Stimulated activated CD8-positive, alpha-beta memory T cell treated with anti-CD3 and anti-CD28 coated beads, Interleukin-2, amount 100 ng/mL, for 48 hours (primary cell): ENCODE measurements around the gene CKMT2.

ENCODE experiments used
- DNase-seq, 2 donors: peaks; one replicate each; pipeline ENCODE4 v3.0.0-alpha.2; 2020; ENCODE audit warnings: low read depth in 2 of 2

CKMT2 gene

DNA sequence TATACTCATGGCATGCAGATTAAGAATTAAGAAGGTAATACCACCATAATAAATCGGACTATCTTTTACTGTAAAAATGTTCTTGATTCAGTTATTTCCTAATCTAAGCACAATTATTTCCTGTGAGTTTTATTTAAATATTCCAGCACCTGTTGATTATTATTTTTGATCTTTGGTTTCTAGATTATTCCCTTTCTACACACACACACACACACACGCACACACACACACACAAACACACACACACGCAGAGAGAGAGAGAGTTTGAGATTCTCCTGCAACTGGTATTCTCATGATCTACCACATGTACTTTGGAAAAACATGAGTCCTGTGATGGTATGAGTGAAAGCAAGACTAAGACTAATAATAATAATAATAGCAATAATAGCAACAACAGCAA lies 17.0 kb upstream of the CKMT2 start:
- no peak for DNase-seq

DNA sequence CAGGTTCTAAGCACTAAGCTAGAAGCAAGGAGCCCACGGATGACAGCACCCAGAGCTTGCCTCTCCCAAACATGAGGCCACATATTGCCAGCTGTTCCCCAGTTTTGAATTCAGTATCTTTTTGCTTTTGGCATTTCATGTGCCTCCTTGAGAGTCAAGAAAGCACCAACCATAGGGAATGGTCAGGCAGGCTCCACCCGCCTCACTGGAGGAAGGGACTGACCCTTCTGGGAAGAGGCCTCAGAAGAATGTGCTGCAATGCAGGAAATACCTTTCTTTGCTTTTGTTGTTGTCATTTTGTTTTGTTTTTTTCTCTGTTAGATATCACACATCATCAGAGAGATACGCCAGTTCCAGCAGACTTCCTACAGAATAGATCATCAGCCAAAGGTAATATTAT lies 13.7 kb upstream of the CKMT2 start:
- no peak for DNase-seq

DNA sequence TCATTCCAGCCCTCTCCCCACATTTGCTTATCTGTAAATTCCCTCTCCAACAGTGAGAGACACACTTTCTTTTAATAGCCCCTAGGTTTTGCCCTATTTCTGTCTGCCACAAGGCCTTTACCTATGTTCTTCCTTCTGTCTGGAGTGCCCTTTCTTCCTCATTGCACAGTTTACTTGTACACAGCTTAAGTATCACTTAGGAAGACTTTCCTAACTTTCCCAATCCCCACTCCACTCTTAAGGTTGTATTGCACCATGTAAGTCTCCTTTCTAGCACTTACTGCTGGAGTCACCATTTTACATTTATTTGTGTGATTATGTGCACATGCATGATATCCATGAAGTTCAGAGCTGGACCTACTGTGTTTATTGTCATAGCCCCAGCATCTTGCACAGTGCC lies 10.8 kb upstream of the CKMT2 start:
- no peak for DNase-seq

DNA sequence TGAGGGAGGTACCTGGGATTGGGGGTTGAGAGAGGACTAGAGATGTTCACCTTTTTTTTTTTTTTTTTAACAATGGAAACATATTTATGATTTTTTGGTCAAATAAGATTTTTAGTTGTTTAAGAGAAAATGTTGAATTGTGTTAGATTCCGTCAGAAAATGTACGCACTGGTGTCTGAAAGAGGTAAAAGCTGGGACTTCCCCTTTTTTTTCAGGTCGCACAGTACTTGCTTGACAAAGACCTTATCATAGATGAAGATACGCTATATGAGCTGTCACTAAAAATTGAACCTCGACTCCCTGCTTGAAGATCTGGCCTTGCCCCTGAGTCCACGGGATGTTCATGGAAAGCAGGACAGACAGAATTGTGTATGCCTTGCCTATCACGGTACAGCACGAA lies 7.7 kb upstream of the CKMT2 start:
- no peak for DNase-seq

- no peak for DNase-seq
Measured at GRCh38 chr5:81226286-81226685, 6.8 kb upstream of the CKMT2 start.

DNA sequence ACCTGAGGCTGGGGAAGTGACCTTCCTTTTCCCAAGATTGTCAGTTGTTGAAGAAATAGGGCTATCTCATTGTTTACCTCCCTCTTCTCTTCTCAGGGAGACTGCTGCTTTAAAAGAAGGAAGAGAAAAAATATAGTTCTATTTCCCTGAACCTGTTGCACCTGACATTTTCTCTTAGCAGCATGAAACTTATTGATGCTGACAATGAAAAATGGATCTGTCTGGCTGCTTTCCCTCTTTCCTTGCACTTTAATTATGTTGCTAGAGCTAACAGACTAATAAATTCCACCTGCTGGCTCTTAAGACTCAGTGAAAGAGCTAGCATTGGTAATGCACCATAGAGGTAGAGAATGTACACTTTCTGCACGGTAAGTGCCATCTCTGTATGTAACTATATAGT lies 6.2 kb upstream of the CKMT2 start:
- no peak for DNase-seq

DNA sequence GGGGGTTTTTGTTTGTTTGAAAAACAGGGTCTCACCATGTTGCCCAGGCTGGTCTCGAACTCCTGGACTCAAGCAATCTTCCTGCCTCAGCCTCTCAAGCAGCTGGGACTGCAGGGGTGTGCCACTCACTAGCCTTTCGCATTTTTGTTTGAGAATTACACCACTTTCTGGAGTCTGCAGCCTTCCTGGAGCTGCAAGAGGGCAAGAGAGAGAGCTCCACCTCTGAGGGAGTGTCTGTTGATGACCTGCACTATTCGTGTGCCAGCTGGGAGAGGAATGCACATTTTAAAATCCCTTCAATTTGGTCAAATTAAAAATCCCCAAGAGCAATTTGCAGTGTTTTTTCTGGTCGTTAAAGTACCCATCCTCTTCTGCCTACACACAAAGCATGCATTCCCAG lies 5.0 kb upstream of the CKMT2 start:
- DNase-seq, result no peak

- no peak for DNase-seq
Measured at GRCh38 chr5:81230416-81230815, 2.7 kb upstream of the CKMT2 start.

- no peak for DNase-seq
Measured at GRCh38 chr5:81232464-81233079, 550 bp upstream of the CKMT2 start.

DNA sequence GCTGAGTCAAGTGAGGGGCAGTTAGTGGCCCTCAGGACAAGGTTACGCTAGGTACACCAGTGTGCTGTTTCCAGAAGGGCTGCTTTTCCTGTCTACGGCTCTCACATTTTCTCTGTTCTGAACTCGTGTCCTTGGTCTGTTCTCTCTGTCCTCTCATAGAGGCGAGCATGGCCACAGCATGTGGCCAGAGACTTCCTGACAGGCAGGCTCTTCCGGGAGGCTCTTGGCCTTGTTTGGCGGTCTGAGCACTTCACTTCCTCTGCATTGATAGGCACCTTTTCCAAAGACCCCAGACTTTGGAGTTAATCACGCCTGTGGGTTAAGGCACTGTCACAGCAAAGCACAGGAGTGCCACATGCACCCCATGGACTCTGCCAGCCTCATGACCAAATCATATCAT lies 1.2 kb downstream of the CKMT2 start:
- no peak for DNase-seq

DNA sequence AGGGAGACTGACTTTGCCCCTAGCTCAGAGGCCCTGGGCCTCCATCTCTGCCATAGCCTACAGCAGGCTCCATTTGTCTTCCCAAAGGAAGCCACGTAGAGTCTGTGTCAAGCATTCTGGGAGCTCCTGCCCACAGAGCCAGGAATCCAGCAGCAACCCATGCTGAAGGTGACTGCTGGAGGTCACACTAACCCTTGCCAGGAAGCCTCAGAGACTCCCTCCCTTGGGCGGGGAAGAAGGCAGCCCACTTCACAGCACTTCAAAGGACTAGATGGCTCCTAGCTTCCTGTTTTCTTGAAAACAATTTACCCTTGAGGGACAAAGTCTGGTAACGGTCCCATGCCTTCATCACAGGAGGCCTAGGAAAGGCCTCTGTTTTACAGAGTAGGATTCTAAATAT lies 1.7 kb downstream of the CKMT2 start:
- no peak for DNase-seq

DNA sequence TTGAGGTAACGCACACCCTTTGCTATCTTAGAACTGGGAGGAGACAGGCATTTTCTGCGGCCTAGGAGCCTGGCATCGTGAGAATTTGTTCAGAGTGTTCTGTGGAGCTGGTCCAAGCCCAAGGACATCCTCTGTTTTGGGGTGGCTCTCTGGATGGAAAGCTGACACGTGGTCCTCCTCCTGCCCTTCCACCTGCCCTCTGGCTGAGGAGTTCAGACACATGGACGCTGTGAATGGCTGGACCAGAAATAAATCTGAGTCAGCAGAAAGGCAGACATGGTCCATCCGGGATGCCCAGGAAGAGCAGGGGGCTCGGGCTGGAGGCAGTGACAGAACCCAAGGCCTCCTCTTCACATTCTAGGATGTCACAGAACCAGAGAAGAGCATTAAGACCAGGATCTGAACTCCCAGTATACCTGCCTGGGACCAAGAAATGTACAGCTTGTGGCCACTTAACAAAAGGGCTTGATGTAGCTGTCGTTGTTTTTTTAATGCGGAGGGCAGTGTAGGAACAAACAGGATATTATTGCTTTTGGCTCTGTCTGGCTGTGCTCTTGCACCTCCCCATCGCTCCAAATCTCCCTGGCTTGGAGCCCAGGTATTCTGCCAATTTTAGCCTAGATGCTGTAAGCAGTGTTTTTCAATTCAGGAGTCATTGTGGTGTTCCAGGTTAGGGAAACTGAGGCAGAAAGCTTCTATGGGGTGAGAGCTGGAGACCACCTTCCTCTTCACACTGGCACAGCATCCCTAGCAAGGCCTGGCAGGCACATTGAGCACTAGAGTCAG lies 2.4 kb downstream of the CKMT2 start:
- no peak for DNase-seq

- DNase-seq, result no peak
Measured at GRCh38 chr5:81238460-81238859, 5.3 kb downstream of the CKMT2 start.

GRCh38 chr5:81239613-81240012 lies 6.5 kb downstream of the CKMT2 start:
- no peak for DNase-seq

GRCh38 chr5:81241001-81241400 lies 7.9 kb downstream of the CKMT2 start:
- DNase-seq, result no peak

DNA sequence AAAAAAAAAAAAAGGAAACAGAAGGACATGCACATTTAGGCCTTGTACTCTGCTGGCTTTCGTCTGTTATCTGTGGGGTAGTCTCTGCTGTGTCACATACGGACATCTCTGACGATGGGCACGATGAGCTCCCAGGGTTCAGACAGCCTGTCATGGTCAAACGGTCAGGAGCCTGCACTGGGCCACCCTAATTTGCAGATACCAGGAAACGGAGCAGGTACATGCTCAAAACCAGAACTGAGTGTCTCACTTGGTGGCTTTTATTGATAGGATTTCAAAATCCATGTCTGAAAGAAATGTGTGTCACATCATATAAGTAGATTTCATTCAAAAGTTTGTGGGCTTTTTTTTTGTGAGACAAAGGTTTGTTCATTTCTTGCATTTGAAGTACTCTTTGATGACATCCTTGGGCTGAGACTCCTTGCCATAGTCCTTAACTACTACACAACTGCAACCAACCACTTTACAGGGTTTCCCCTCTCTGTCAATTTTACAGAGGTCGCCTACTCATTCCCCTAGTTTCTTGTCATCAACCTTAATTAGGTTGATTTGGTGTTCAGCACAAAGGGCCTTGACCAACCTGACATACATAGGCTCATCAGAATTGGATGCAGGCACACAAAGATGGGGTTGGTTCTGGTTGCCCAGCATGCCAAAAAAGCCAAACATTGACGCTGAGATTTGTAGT lies 9.0 kb downstream of the CKMT2 start:
- no peak for DNase-seq

- DNase-seq, result no peak
Measured at GRCh38 chr5:81242906-81243436, 9.8 kb downstream of the CKMT2 start.

DNA sequence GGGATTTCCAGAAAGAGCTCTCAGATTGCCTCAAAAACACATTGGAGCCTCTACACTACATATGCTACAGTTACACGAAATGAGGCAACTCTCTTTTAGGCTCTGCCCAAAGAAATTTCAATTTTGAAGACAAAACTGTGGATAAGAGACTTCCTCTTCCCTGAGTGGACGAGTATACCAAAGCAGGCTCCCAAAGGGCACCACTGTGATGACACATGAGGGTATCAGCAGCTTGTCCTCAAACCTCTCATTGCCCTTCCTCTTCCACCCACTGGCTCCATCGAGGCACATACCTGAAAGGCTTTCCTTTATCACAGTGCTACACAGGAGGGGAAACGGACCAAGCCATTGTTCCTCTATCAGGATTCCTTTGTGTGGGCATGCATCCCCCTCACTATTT lies 11.3 kb downstream of the CKMT2 start:
- DNase-seq, result no peak

- DNase-seq, result no peak
Measured at GRCh38 chr5:81245871-81246235, 12.7 kb downstream of the CKMT2 start.

DNA sequence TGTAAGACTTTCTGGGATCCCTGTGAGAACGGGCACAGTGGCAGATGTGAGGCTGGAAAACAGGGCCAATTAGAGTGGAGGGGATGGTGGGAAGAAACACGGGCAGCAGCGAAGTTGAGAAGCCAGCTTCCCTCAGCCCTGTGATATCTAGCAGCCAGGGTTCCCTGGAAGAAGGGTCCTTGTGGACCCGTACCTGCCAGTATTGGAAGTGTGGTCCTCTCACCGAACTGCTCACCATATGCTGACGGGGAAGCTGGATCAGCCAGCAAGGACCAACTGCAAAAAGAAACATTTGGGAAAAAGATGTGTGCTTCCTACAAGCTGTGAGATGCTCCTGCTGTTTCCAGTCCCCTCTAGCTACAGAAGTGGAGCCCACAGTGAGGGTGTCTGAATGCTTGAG lies 13.6 kb downstream of the CKMT2 start:
- DNase-seq, result no peak

- DNase-seq, result no peak
Measured at GRCh38 chr5:81247441-81247972, 14.4 kb downstream of the CKMT2 start.

DNA sequence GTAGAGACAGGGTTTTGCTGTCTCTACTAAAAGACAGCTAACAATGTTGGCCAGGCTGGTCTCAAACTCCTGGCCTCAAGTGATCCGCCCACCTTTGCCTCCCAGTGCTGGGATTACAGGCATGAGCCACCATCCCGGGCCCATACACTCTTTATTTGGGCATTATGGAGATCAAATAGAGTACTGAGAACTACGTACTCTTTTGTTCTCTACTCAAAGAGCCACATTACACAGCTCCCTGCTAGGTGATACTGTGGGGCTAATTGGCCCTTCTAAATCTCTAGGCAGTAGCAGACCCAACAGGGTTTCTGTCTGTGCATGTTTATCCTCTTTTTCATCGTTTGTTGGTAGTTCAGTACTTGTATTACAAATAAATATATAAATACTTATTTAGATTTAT lies 16.1 kb downstream of the CKMT2 start:
- no peak for DNase-seq

- no peak for DNase-seq
Measured at GRCh38 chr5:81250004-81250403, 16.9 kb downstream of the CKMT2 start.
